CD14-positive monocyte (primary cell): ENCODE results near the gene TTLL8. TPM values are rescaled to one million over a fixed set of nuclear protein-coding genes. Genes with fewer than 3 reads are reported as not detected.

Source experiments
- DNase-seq, 3 donors: peaks; one replicate each; pipeline ENCODE4 v3.0.0-alpha.2; 2011 to 2022
- H2AFZ ChIP-seq: 2 replicates; pipeline ENCODE4 v1.6.0; 2012; ENCODE audit warnings: mild to moderate bottlenecking, low read depth, low read length, inconsistent platforms; ENCODE audit not compliant: insufficient read depth, poor library complexity, severe bottlenecking
- H3K27ac ChIP-seq, 2 donors: 1 replicate in 1 of 2; 2 replicates in 1 of 2; pipeline ENCODE4 v1.5.1; 2012 to 2013; ENCODE audit warnings: low read length in 2 of 2, control low read depth in 1 of 2, inconsistent platforms in 1 of 2, low read depth in 1 of 2, mild to moderate bottlenecking in 1 of 2
- H3K27me3 ChIP-seq, 2 donors: one replicate each; pipeline versions ENCODE4 v1.6.0 to v1.6.1; 2011 to 2013; ENCODE audit warnings: low read length in 2 of 2; ENCODE audit not compliant: control insufficient read depth in 2 of 2, insufficient read depth in 2 of 2
- H3K36me3 ChIP-seq, 2 donors: replicated peaks in 1 of 2; 1 replicate in 1 of 2; 2 replicates in 1 of 2; pipeline versions ENCODE4 v1.5.1 to v1.6.1; 2012 to 2013; ENCODE audit warnings: low read length in 2 of 2, control low read depth in 1 of 2, inconsistent platforms in 1 of 2, mild to moderate bottlenecking in 1 of 2; ENCODE audit not compliant: insufficient read depth in 2 of 2, control insufficient read depth in 1 of 2
- H3K4me1 ChIP-seq, 2 donors: 1 replicate in 1 of 2; 2 replicates in 1 of 2; pipeline versions ENCODE4 v1.5.1 to v1.6.1; 2012 to 2013; ENCODE audit warnings: low read length in 2 of 2, control low read depth in 1 of 2, inconsistent platforms in 1 of 2, mild to moderate bottlenecking in 1 of 2, moderate library complexity in 1 of 2; ENCODE audit not compliant: insufficient read depth in 2 of 2, control insufficient read depth in 1 of 2
- H3K4me2 ChIP-seq: replicated peaks from 2 replicates; pipeline ENCODE3; 2012; ENCODE audit warnings: low read length, moderate library complexity, mild to moderate bottlenecking; ENCODE audit not compliant: poor library complexity, severe bottlenecking; ENCODE audit errors: extremely low read depth
- H3K4me3 ChIP-seq, 3 experiments: fragments of 200-600 bp in 1 of 3; sonication (generic) in 1 of 3; replicated peaks in 1 of 3; 1 replicate in 2 of 3; 2 replicates in 1 of 3; pipeline ENCODE4 v1.5.1; 2011 to 2013; ENCODE audit warnings: low read length in 3 of 3, mild to moderate bottlenecking in 3 of 3, control low read depth in 2 of 3, low read depth in 2 of 3, inconsistent platforms in 1 of 3, moderate library complexity in 1 of 3
- H3K79me2 ChIP-seq: 2 replicates; pipeline ENCODE4 v1.6.0; 2012; ENCODE audit warnings: mild to moderate bottlenecking, control low read depth, inconsistent platforms, low read length, moderate library complexity; ENCODE audit not compliant: insufficient read depth
- H3K9ac ChIP-seq: 2 replicates; pipeline ENCODE4 v1.6.0; 2017; ENCODE audit warnings: low read length, mild to moderate bottlenecking; ENCODE audit not compliant: insufficient read depth, poor library complexity, severe bottlenecking
- H3K9me3 ChIP-seq, 2 donors: replicated peaks in 1 of 2; 1 replicate in 1 of 2; 2 replicates in 1 of 2; pipeline versions ENCODE4 v1.5.1 to v1.6.1; 2012 to 2013; ENCODE audit warnings: low read length in 2 of 2, control low read depth in 1 of 2; ENCODE audit not compliant: control insufficient read depth in 1 of 2, insufficient read depth in 1 of 2
- H4K20me1 ChIP-seq: 2 replicates; pipeline ENCODE4 v1.6.0; 2012; ENCODE audit warnings: mild to moderate bottlenecking, low read length, control low read depth, moderate library complexity; ENCODE audit not compliant: insufficient read depth
- H3K27ac Mint-ChIP-seq, 7 donors: one replicate each; pipeline ENCODE4 v1.8.0; 2020; ENCODE audit warnings: mild to moderate bottlenecking in 7 of 7, mixed read lengths in 7 of 7, moderate library complexity in 6 of 7, inconsistent platforms in 2 of 7
- H3K27me3 Mint-ChIP-seq, 3 donors: one replicate each; pipeline ENCODE4 v1.8.0; 2021 to 2022; ENCODE audit warnings: low read depth in 3 of 3, mild to moderate bottlenecking in 3 of 3, mixed read lengths in 3 of 3, moderate library complexity in 3 of 3, inconsistent platforms in 1 of 3
- H3K36me3 Mint-ChIP-seq, 2 donors: one replicate each; pipeline ENCODE4 v1.8.0; 2020; ENCODE audit warnings: mixed read lengths in 2 of 2, inconsistent platforms in 1 of 2, mild to moderate bottlenecking in 1 of 2
- H3K4me1 Mint-ChIP-seq: one replicate; pipeline ENCODE4 v1.8.0; 2020; ENCODE audit warnings: mild to moderate bottlenecking, mixed read lengths
- H3K4me3 Mint-ChIP-seq, 2 donors: one replicate each; pipeline ENCODE4 v1.8.0; 2020; ENCODE audit warnings: mild to moderate bottlenecking in 2 of 2, mixed read lengths in 2 of 2, moderate library complexity in 1 of 2
- H3K9me3 Mint-ChIP-seq, 7 donors: one replicate each; pipeline ENCODE4 v1.8.0; 2020 to 2022; ENCODE audit warnings: mixed read lengths in 7 of 7, mild to moderate bottlenecking in 6 of 7, moderate library complexity in 6 of 7, inconsistent platforms in 2 of 7
- WGBS: methylation state at CpG from one replicate; pipeline ENCODE4 v1.1.5; 2013; ENCODE audit warnings: missing lambda C conversion rate; ENCODE audit not compliant: insufficient coverage; 5-methylcytosine and 5-hydroxymethylcytosine counted together
- intact Hi-C, 2 donors: fragments of 100-400 bp; cut with micrococcal nuclease; formaldehyde crosslinking; loops; one replicate each; pipeline versions ENCODE4 v1.15.0 to v1.15.1; 2023
- polyA plus RNA-seq, 3 donors: library from polyadenylated mRNA; depleted of rRNA in 1 of 3; unstranded in 2 of 3; stranded (reverse) in 1 of 3; fragments of 300-500 nt in 2 of 3; fragments of >200 nt in 1 of 3; fragmentation: Illumina TruSeq in 2 of 3; gene quantifications; 1 replicate in 2 of 3; 2 replicates in 1 of 3; pipeline ENCODE4 v1.2.3, GENCODE V29; 2012 to 2021
- TF ChIP-seq, protein P1 (sequence below): fragments of 200-600 bp; IDR thresholded peaks from one replicate; pipeline ENCODE4 v1.8.0; 2022; ENCODE audit warnings: antibody characterized with exemption, mild to moderate bottlenecking

TTLL8 gene
- polyA plus RNA-seq, 3 donors: not detected

DNA sequence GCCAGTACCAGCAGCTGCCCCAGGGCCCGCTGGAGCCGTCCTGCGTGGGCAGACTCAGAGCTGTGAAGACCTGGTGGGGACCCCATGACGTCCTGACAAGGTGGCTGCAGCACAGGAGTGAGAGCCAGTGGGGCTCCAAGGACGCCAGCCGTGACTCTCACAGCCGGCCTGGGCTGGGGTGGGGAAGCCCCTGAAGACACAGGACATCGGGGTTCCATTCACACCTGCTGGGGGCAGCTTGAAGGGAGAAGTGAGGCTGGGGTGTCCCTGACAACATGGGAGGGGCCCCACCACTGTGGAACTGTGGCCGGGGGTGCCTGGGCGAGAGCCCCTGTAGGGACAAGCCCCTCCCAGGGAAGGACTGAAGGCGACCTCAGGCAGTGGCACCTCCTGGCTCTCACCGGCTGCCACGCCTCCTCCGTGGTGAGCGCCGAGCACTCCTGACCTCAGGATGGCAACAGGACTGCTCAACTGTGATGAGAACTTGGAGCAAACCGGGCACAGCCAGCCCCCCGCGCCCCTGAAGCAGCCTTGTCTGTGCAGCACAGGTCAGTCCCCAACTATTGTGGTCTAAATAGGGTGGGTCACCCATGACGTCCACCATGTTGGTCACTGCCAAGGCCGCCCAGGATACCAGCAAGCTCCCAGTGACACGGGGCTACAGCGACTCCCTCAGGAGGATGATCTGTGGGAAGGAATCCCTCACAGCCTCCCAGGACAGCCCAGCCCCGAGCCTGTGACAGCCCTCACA, 22.8 kb downstream of the TTLL8 start:
- Histone ChIP-seq H3K9me3 (peaks cover 8 to 12% of the 10 kb centered on the region in 2 donors), H3K4me1 (peaks cover 0 to under 1% of the 10 kb centered on the region in 2 donors), H3K9ac (no peak overlapping the region), H3K4me3 (no peak overlapping the region), H4K20me1 (no peaks in the 10 kb centered on the region), H2AFZ (no peak overlapping the region), H3K27ac (no peak overlapping the region), H3K27me3 (peaks cover 8 to 26% of the 10 kb centered on the region in 2 donors), H3K4me2 (no peak overlapping the region), H3K36me3 (no peaks in the 10 kb centered on the region), H3K79me2 (no peaks in the 10 kb centered on the region)
- intact Hi-C loops: no loop called here
- no peak for DNase-seq
- H3K4me3 Mint-ChIP-seq: no peak overlapping the region
- H3K27ac Mint-ChIP-seq: no peak overlapping the region
- TF ChIP-seq, protein P1, sequence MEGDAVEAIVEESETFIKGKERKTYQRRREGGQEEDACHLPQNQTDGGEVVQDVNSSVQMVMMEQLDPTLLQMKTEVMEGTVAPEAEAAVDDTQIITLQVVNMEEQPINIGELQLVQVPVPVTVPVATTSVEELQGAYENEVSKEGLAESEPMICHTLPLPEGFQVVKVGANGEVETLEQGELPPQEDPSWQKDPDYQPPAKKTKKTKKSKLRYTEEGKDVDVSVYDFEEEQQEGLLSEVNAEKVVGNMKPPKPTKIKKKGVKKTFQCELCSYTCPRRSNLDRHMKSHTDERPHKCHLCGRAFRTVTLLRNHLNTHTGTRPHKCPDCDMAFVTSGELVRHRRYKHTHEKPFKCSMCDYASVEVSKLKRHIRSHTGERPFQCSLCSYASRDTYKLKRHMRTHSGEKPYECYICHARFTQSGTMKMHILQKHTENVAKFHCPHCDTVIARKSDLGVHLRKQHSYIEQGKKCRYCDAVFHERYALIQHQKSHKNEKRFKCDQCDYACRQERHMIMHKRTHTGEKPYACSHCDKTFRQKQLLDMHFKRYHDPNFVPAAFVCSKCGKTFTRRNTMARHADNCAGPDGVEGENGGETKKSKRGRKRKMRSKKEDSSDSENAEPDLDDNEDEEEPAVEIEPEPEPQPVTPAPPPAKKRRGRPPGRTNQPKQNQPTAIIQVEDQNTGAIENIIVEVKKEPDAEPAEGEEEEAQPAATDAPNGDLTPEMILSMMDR: no peak
- WGBS: 88% methylated on average over 24 of the region's 24 CpGs
- peaks cover 4 to 20% (median 16%) of the 10 kb centered on the region in 7 donors for H3K9me3 Mint-ChIP-seq
- H3K27me3 Mint-ChIP-seq: peaks cover 9 to 30% (median 10%) of the 10 kb centered on the region in 3 donors
- peaks cover 1% of the 10 kb centered on the region for H3K4me1 Mint-ChIP-seq
- H3K36me3 Mint-ChIP-seq: no peaks in the 10 kb centered on the region

DNA sequence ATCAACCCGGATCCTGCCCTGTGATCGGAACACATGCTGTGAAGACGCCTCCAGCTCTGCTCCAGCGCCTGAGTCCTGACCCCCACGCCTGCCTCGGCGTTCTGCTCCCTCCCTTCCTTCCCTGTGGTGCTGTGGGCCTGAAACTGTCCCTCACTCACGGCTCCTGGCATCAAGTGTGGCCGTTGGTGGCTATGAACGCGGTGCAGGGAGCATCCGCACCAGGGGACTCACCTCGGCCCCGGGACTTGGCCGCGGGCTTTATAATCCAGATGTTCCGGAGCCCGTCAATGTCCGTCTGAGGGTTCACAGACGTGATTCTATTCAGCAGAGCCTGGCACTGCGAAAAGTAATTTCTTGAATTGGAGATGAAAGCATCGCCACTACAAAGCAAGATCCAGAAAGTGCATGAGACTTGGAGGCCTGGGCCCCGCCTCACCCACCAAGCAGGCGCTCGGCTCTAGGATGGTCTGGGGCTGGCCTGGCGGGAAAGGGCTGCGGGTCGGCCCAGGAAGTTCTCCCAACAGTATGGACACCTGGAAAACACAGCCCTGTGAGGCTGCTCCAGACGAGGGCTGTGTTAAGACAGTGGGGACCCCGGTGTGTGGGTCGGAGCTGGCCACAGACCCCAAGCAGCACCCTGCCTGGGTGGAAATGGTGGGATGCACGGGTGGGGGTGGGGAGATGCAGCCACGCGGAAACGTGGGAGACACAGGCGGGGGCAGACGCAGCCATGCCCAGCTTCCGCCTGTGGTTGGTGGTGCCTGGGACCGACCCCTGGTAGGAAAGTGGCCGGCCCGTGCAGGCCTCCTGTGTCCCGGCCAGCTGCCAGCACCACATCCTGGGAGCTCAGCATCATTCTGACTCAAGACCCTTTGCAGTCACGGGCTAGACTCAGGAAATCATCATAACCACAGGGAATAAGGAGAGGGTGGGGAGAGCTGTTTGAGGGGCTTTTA, 23.7 kb downstream of the TTLL8 start:
- Histone ChIP-seq H2AFZ (no peak overlapping the region), H3K36me3 (no peaks in the 10 kb centered on the region), H3K4me3 (no peak overlapping the region), H3K27ac (no peak overlapping the region), H3K9me3 (peaks cover 5% of the 10 kb centered on the region in 2 donors), H3K4me2 (no peak overlapping the region), H3K79me2 (no peaks in the 10 kb centered on the region), H3K4me1 (peaks cover 0 to 6% of the 10 kb centered on the region in 2 donors), H3K27me3 (peaks cover 8 to 32% of the 10 kb centered on the region in 2 donors), H3K9ac (no peak overlapping the region), H4K20me1 (no peaks in the 10 kb centered on the region)
- H3K27me3 Mint-ChIP-seq: peaks cover 14 to 34% (median 18%) of the 10 kb centered on the region in 3 donors
- WGBS: 91% methylated on average over 39 of the region's 43 CpGs
- peak overlapping the region in 1 of 2 donors; percentile 11 for H3K4me3 Mint-ChIP-seq
- intact Hi-C loops: loop anchor here (5.0 kb wide), 1 partner anchor 267 kb away; no protein-coding TSS in a partner anchor
- DNase-seq: no peak
- H3K27ac Mint-ChIP-seq: peak overlapping the region in 1 of 7 donors; percentile 32
- TF ChIP-seq, protein P1: no peak
- H3K36me3 Mint-ChIP-seq: no peaks in the 10 kb centered on the region
- H3K4me1 Mint-ChIP-seq: peaks cover 1% of the 10 kb centered on the region
- peaks cover 4 to 15% (median 9%) of the 10 kb centered on the region in 7 donors for H3K9me3 Mint-ChIP-seq
